Measurements from ENCODE around the gene SPSB3. TPM values are rescaled to one million over a fixed set of nuclear protein-coding genes. Genes with fewer than 3 reads are reported as not detected.

Gene SPSB3
- total and polyA plus RNA-seq, 2 experiments from 2014 or later: 27.1 to 34.7 TPM

DNA sequence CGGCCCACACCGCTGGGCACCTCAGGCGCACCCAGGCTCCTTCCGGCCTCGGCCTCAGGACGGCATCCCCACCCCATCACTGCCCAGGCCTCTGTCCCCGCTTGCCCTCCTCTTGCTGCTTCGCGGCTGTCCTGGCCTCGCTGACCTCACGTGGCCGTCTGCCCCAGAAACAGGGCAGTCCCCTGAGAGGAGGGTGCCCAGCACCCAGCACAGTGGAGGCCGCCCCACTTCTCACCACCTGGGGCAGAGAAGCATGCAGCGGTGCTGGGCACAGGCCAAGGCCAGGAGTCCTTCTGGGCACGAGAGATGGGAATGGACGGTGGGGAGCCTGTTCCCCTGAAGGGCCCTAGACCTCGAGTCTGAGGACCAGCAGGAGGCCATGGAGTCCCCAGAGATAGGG lies 35.3 kb upstream of the SPSB3 start:
- TF ChIP-seq STAT1 (IDR thresholded peaks at IDR 0.05; ENCODE audit: unreplicated experiment): no peak
- TF ChIP-seq EZH2phosphoT487 (IDR thresholded peaks at IDR 0.05; ENCODE audit: unreplicated experiment): no peak
- TF ChIP-seq, protein P1, sequence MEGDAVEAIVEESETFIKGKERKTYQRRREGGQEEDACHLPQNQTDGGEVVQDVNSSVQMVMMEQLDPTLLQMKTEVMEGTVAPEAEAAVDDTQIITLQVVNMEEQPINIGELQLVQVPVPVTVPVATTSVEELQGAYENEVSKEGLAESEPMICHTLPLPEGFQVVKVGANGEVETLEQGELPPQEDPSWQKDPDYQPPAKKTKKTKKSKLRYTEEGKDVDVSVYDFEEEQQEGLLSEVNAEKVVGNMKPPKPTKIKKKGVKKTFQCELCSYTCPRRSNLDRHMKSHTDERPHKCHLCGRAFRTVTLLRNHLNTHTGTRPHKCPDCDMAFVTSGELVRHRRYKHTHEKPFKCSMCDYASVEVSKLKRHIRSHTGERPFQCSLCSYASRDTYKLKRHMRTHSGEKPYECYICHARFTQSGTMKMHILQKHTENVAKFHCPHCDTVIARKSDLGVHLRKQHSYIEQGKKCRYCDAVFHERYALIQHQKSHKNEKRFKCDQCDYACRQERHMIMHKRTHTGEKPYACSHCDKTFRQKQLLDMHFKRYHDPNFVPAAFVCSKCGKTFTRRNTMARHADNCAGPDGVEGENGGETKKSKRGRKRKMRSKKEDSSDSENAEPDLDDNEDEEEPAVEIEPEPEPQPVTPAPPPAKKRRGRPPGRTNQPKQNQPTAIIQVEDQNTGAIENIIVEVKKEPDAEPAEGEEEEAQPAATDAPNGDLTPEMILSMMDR (conservative IDR thresholded peaks at IDR 0.05; ENCODE audit: low read depth in 2 of 2): no peak
- TF ChIP-seq CREB1 (CRISPR knock-in tag; IDR thresholded peaks at IDR 0.05; ENCODE audit: low read depth): no peak
- TF ChIP-seq POLR2AphosphoS5 (IDR thresholded peaks at IDR 0.05; ENCODE audit: low read depth): no peak
- TF ChIP-seq NANOG (IDR thresholded peaks at IDR 0.05; ENCODE audit: borderline replicate concordance): no peak
- TF ChIP-seq ZNF331 (CRISPR knock-in tag; IDR thresholded peaks at IDR 0.05; ENCODE audit: low read depth): no peak
- TF ChIP-seq, protein P2, sequence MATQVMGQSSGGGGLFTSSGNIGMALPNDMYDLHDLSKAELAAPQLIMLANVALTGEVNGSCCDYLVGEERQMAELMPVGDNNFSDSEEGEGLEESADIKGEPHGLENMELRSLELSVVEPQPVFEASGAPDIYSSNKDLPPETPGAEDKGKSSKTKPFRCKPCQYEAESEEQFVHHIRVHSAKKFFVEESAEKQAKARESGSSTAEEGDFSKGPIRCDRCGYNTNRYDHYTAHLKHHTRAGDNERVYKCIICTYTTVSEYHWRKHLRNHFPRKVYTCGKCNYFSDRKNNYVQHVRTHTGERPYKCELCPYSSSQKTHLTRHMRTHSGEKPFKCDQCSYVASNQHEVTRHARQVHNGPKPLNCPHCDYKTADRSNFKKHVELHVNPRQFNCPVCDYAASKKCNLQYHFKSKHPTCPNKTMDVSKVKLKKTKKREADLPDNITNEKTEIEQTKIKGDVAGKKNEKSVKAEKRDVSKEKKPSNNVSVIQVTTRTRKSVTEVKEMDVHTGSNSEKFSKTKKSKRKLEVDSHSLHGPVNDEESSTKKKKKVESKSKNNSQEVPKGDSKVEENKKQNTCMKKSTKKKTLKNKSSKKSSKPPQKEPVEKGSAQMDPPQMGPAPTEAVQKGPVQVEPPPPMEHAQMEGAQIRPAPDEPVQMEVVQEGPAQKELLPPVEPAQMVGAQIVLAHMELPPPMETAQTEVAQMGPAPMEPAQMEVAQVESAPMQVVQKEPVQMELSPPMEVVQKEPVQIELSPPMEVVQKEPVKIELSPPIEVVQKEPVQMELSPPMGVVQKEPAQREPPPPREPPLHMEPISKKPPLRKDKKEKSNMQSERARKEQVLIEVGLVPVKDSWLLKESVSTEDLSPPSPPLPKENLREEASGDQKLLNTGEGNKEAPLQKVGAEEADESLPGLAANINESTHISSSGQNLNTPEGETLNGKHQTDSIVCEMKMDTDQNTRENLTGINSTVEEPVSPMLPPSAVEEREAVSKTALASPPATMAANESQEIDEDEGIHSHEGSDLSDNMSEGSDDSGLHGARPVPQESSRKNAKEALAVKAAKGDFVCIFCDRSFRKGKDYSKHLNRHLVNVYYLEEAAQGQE (IDR thresholded peaks at IDR 0.05; ENCODE audit: unreplicated experiment): no peak
- no peak for TF ChIP-seq EZH2 (IDR thresholded peaks at IDR 0.05; ENCODE audit: low read depth, unreplicated experiment)
- no peak for TF ChIP-seq JUNB (IDR thresholded peaks at IDR 0.05; ENCODE audit: unreplicated experiment)
- TF ChIP-seq ZNF114 (CRISPR knock-in tag; IDR thresholded peaks at IDR 0.05): no peak
- Mint-ChIP-seq H3K4me3 (no peak overlapping the region), H3K9me3 (no peaks in the 10 kb centered on the region), H3K27ac (no peak overlapping the region), H3K36me3 (ENCODE audit: low read depth) (peaks cover 6% of the 10 kb centered on the region; the same call in 2 of the 3 replicates), H3K4me1 (no peaks in the 10 kb centered on the region), H3K27me3 (ENCODE audit: insufficient read depth, low read depth, poor library complexity) (peaks cover 4% of the 10 kb centered on the region)
- no peak overlapping the region for H3K4me2 ChIP-seq
- H3K36me3 ChIP-seq (ENCODE audit: insufficient read depth): no peaks in the 10 kb centered on the region
- no peaks in the 10 kb centered on the region for H3K4me1 ChIP-seq (ENCODE audit: insufficient read depth)
- H3K79me2 ChIP-seq (replicated peaks; ENCODE audit: insufficient read depth): no peaks in the 10 kb centered on the region; the same call in 1 of the 2 replicates
- H4K20me1 ChIP-seq (replicated peaks; ENCODE audit: insufficient read depth): no peaks in the 10 kb centered on the region; the same call in 1 of the 2 replicates
- no peaks in the 10 kb centered on the region for H3K27me3 ChIP-seq (ENCODE audit: insufficient read depth)
- H2AFZ ChIP-seq: no peak overlapping the region
- H3F3A ChIP-seq (replicated peaks; ENCODE audit: low read depth): no peaks in the 10 kb centered on the region; the same call in 1 of the 2 replicates
- DNase-seq (ENCODE audit: low spot score): no peak
- no peaks in the 10 kb centered on the region for H3K9me2 ChIP-seq (ENCODE audit: insufficient read depth)
- no peak overlapping the region for H3K4me3 ChIP-seq
- no peak overlapping the region for H3K27ac ChIP-seq (ENCODE audit: low read depth)
- ATAC-seq: no peak

DNA sequence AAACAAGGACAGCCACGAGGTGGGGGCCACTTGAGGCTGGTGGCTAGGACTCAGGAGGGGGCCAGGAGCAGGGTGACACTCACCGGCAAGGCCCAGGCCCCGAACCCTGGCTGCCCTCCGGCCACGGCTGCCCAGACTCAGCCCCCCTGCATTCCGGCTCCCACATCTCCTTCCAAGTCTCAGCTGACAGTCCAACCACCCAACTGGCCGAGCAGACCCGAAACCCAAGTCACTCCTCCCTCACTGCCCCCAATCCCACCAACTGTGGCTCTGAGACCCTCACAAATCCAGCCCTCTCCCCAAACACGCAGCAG lies 34.9 kb upstream of the SPSB3 start:
- no peak overlapping the region for H2AFZ ChIP-seq
- H3F3A ChIP-seq (replicated peaks; ENCODE audit: low read depth): no peaks in the 10 kb centered on the region; the same call in 1 of the 2 replicates
- H3K4me2 ChIP-seq: no peak overlapping the region
- Mint-ChIP-seq H3K4me1 (no peaks in the 10 kb centered on the region), H3K36me3 (ENCODE audit: low read depth) (peaks cover 6% of the 10 kb centered on the region; the same call in 2 of the 3 replicates), H3K27ac (no peak overlapping the region), H3K4me3 (no peak overlapping the region), H3K9me3 (no peaks in the 10 kb centered on the region), H3K27me3 (ENCODE audit: insufficient read depth, low read depth, poor library complexity) (peaks cover 4% of the 10 kb centered on the region)
- no peak overlapping the region for H3K4me3 ChIP-seq
- H3K27ac ChIP-seq (ENCODE audit: low read depth): no peak overlapping the region
- H4K20me1 ChIP-seq (replicated peaks; ENCODE audit: insufficient read depth): no peaks in the 10 kb centered on the region; the same call in 1 of the 2 replicates
- no peaks in the 10 kb centered on the region for H3K36me3 ChIP-seq (ENCODE audit: insufficient read depth)
- no peaks in the 10 kb centered on the region; the same call in 1 of the 2 replicates for H3K79me2 ChIP-seq (replicated peaks; ENCODE audit: insufficient read depth)
- H3K9me2 ChIP-seq (ENCODE audit: insufficient read depth): no peaks in the 10 kb centered on the region
- ATAC-seq: no peak
- no peaks in the 10 kb centered on the region for H3K4me1 ChIP-seq (ENCODE audit: insufficient read depth)
- DNase-seq (ENCODE audit: low spot score): no peak
- no peaks in the 10 kb centered on the region for H3K27me3 ChIP-seq (ENCODE audit: insufficient read depth)
- TF ChIP-seq POLR2AphosphoS5 (IDR thresholded peaks at IDR 0.05; ENCODE audit: low read depth) (no peak), NANOG (IDR thresholded peaks at IDR 0.05; ENCODE audit: borderline replicate concordance) (no peak), STAT1 (IDR thresholded peaks at IDR 0.05; ENCODE audit: unreplicated experiment) (no peak), JUNB (IDR thresholded peaks at IDR 0.05; ENCODE audit: unreplicated experiment) (no peak), ZNF331 (CRISPR knock-in tag; IDR thresholded peaks at IDR 0.05; ENCODE audit: low read depth) (no peak), ZNF114 (CRISPR knock-in tag; IDR thresholded peaks at IDR 0.05) (no peak), EZH2phosphoT487 (IDR thresholded peaks at IDR 0.05; ENCODE audit: unreplicated experiment) (no peak)
- TF ChIP-seq, protein P1 (conservative IDR thresholded peaks at IDR 0.05; ENCODE audit: low read depth in 2 of 2): no peak
- TF ChIP-seq, protein P3, sequence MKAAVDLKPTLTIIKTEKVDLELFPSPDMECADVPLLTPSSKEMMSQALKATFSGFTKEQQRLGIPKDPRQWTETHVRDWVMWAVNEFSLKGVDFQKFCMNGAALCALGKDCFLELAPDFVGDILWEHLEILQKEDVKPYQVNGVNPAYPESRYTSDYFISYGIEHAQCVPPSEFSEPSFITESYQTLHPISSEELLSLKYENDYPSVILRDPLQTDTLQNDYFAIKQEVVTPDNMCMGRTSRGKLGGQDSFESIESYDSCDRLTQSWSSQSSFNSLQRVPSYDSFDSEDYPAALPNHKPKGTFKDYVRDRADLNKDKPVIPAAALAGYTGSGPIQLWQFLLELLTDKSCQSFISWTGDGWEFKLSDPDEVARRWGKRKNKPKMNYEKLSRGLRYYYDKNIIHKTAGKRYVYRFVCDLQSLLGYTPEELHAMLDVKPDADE (IDR thresholded peaks at IDR 0.05): no peak

Data from GM23338 (cell line).